Occipital lobe (tissue), 2 donors: ENCODE data around the gene EFCAB13. TPM values are rescaled to one million over a fixed set of nuclear protein-coding genes. Genes with fewer than 3 reads are reported as not detected.

Experiments used
- DNase-seq: peaks from one replicate; lab custom pipeline; 2025; lab: John Stamatoyannopoulos, UW
- total RNA-seq: library from RNA; depleted of rRNA; stranded (reverse); fragments of >200 nt; gene quantifications from one replicate; pipeline ENCODE4 v1.2.3, GENCODE V29; 2014

EFCAB13 gene, protein sequence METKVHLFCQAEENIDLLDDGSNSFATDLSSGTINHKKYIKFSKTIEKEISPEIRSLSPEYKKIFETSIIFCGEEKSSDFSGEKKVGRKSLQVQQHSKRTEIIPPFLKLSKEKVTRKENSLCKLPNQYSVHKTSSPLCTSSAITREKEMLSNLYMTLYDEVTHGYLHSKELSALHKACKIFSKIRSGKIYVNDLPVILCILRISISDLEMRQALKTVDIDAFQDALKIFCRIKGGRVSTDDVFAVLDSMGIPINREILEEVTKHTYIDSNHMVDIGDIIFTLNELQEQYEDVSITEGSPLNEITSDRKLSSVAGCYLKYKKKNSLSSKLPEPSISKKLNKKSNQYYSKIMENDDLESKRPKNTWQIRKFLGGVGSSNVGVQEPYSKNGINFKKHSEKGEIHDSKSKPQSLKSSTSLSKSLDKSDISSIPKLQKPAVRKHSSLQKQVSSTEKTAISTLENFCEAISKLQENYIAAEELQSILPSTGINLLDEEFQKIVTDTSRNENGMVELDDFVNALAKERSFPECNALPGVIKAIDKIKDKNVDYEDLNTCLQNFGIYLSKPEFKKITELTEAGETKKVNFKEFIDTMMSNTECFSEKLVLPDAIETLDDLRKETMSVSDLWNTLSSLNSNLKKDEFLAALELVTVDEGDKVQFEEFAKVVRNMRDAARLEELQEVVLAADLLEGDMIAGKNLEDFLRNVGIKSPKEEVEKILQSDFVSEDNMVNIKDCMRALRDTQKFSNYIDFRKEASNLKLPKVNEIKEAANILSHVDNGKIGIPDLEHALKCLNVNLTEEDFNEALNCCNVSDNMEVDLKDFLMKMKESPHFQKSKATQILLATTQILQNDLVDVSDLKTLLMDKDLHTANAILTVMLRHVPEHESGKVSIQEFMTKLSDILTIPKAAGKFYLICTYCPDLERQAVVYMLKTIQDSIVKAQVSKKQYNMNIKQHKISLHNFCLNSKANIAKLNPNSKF
- total RNA-seq: 16.8 TPM

DNA sequence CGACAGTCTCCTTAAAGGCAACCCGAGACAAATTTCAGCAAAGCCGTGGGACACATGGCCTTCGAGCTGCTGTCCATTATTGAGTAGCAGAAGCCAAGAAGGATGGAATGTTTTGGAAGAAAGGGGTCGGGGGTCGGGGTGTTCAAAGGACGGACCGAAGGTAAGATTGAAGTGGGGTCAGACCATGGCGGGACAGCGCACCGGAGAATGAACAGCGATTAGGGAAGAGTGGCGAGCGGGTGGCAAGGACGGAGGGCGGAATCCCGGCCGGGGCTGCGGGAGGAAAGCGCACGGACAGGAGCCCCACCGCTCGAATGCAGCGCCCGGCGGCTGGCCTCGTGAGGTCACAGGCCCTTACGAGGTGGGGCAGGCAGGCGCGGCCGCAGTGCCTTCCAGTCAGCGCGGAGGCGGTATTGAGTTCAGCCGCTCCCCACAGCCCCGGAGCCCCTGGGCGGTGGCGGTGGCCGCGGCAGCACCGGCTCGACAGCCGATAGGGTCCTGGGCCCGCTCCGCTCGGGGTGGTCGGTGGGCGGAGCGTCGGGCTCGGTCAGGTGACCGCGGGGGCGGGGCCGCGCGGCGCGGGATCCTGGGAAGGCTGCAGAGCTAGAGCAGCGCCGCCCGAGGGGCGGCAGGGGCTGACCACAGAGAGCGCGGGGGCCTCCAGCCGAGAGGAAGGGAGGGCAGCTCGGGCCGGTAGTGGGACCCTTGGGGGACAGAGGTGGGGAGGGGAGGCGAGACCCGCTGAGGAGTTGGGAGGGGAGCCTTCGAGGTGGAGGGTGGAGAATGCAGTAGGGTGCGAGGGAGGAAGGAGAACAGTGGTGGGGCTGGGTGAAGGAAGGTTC lies at the start of gene EFCAB13:
TSS of gene EFCAB13 (plus strand) at position 574 of the 842 bp plus-strand sequence. CDS start 4,399 bp downstream, outside the sequence.
- peak; percentile 26 for DNase-seq

DNA sequence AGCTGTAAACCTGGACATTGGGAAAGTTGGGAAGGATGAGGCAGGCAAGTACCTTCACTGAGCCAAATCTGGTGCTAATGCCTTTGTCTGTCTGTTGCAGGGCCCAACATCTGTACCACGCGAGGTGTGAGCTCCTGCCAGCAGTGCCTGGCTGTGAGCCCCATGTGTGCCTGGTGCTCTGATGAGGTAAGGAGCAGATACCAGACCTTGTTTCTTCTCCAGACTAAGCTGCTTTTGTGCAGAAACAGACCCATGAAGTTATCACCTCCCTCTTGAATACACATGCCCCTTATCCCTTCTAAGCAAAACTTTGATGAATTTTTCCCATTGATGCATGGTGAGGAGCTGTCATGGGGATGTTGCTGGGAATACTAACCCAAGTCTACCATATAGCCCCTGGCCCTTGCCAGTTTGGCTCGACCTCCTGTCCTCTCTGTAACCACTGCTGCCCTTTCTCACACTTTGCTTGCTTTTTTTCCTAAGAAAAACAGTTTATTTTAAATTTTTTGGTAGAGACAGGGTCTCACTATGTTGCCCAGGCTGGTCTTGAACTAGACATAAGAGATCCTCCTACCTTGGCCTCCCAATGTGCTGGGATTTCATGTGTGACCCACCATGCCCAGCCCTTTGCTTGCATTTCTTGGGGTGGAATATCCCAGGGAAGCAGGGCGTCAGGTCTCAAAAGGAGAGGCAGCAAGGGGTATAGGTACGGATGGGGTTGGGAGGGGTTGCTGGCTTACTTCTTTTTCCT lies 49.3 kb upstream of the EFCAB13 start:
- no peak for DNase-seq

DNA sequence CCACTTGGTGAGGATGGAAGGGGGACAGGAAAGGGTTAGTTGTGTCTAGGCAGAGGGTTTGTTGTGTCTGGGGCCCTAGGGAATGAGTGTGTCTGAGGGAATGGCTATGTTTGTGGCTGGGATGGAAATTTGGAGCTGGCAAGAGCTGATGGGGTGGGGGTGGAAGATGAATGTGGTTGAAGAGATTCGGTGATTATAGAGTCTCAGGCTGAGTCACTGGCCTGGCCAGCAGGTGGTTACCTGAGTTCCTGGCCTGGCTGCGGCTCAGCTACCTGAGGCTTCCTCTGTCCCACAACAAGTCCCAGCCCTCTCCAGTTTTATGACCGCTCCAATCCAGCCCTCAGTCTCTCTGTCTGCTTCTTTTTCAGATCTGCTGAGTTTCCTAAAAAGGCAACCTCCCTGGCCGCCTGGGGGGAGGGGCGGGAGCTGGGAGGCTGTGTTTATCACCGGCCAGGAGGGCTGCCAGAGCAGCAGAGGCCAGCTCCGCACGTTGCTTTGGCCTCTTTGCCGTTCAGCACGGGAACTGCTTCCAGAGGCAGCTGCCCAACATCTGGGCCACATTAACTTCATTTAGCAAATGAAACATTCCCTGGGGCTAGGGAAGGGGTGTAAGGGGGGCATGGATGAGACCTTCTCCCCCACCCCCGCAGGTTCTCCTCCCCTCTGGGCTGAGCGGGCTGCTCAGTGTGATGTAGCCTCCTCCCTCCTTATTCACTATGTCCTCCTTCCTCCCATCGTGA lies 48.3 kb upstream of the EFCAB13 start:
- DNase-seq: no peak

DNA sequence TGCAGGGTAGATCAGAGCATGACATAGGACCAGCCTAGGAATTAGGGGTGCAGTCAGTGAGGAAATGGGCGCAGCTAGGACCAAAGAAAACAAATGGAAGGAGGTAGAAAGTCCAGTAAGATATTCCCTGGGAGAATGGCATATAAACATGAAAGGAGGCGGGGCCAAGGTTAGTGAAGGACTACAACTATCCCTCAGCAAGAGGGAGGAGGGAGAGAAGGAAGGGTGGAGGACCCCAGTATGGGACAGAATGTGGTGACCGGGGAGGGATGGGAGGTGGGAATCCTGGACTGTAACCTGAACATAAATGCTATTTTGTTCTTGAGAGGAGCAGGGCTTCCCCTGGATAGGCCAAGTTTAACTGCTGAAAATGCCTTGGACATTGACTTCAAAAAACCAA lies 47.3 kb upstream of the EFCAB13 start:
- DNase-seq: no peak

DNA sequence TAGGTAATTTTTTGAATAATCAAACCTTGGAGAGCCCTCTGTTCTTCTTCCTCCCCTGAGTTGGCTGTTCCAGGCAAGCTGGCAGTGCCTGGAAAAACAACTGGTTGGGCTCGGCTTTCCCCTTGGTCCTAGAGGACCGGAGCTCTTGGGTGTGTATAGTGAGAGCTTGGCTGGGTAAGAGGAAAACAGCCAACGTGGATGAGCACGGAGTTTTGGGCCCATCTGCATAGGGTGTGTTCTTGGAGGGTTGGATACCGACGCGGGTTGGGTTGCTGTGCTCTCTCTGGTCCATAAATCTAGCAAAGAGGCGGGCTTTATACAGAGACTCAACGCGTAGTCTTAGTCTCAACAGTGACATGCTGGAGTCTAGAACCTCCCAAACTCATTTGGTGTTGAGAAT lies 46.9 kb upstream of the EFCAB13 start:
- DNase-seq: no peak

DNA sequence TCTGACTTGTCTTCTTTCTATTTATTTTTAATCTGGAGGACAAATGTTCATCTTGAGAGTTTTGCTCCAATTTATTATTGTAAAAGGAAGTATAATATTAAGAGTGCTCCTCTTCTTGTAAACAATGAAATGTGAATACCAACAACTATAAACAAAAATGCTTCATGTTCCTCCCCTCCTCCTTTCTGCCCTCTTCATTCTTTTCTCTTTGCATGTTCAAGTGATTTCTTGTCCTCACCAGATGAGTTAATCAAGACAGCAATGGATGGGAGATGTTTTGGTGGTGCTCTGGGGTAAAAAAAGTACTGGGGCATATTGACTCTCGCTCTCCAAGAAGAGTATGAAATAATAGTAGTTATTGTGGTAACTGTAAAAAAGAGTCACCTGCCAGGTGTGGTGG lies 45.8 kb upstream of the EFCAB13 start:
- no peak for DNase-seq

DNA sequence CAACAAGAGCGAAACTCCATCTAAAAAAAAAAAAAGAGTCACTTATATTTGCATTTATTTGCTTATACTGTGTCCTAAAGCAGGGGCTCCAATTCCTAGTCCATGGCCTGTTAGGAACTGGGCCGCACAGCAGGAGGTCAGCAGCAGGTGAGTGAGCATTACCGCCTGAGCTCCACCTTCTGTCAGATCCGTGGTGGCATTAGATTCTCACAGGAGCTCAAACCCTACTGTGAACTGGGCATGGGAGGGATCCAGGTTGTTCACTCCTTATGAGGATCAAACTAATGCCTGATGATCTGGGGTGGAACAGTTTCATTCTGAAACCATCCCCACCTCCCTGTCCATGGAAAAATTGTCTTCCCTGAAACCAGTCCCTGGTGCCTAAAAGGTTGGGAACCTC lies 45.2 kb upstream of the EFCAB13 start:
- DNase-seq: no peak

DNA sequence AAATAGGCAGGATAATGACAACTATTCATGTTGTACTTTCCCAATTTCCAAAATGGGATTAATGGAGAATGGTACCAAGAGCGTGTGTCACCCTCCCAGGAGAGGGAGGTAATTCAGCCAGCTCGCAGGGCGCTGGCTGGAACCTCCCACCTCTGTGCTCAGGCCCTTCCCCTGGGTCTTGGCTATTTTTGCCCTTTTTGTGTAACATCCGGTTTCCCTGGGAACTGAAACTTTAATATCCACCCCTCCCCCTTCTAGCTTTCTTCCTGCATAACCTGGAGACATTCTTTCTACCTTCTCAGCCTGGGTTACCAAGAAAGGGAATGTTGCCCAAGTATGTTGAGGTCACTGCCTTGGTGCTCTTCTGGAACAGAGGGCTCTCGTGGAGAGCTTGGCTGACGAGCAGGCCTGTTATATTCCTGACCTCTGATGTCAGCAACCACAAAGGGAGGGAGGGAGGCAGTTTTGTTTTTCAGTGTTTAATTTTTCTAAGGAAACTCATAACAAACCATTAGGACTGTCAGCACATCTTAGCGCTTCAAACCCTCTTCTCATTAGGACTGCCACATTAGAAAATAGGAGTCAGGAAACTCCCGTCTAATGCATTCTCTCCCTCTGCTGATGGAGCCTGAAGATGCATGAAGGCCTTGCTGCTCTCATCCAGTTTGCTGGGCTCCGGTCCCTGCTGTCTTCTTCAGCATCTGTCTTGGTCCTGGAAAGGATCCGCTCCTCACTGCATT lies 44.5 kb upstream of the EFCAB13 start:
- DNase-seq: no peak

DNA sequence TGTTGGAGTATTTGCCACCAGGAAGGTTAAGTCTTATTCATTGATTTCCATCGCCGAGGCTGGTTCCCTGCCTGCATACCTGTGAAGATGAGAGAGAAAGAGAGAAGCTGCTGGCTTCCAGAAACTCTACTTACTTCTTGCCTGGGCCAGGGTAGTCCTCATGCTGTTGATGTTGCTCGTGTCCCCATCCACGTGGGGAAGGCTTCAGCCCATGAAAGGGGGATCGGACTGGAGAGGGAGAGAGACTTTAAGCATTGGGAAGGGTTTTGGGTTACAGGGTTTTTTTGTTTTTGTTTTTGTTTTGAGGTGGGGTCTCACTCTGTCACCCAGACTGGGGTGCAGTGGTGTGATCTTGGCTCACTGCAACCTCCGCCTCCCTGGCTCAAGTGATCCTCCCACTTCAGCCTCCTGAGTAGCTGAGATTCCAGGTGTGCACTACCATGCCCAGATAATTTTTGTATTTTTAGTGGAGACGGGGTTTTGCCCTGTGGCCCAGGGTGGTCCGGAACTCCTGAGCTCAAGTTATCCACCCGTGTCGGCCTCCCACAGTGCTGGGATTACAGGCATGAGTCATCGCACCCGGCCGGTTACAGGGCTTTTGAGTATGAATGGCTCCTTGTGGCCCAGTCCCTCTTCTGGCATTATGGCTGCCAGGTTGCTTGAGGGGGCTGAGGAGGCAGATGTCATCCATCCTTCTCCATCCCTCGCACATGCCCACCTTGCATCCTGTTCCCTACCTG lies 43.5 kb upstream of the EFCAB13 start:
- DNase-seq: no peak

DNA sequence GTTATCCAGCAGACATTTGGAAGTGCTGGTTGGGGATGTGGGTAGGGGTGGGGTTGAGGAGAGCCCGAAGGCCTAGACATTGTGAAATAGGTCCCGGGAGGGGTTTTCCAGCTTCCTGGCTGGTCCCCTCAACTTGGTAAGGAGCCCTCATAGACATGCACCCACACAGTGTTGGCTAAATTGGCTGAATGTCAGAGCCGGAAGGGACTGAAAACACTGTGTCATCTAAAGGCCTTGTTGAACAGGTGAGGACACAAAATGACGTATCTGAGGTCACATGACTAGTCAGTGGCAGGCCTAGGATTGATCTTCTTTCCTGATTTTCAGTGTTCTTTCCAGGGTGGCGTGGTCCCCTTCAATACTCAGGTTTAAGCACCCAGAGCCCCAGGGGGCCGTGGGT lies 42.5 kb upstream of the EFCAB13 start:
- DNase-seq: no peak

DNA sequence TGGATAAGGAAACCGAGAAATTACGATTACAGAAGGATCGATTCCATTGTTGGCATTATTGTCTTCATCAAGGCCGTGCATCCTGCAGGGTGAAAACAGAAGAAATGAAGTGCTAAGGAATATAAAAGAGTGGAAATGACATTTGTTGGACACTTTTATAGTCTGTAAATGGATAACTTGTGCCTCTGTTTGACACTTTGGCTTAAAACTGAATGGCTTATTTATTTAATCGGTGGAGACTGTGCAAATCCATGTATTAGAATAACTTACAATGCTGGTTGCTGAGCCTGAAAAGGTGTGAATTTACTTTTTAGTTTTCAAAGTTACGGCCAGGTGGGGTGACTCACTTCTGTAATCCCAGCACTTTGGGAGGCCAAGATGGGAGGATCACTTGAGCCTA lies 38.8 kb upstream of the EFCAB13 start:
- DNase-seq: no peak

DNA sequence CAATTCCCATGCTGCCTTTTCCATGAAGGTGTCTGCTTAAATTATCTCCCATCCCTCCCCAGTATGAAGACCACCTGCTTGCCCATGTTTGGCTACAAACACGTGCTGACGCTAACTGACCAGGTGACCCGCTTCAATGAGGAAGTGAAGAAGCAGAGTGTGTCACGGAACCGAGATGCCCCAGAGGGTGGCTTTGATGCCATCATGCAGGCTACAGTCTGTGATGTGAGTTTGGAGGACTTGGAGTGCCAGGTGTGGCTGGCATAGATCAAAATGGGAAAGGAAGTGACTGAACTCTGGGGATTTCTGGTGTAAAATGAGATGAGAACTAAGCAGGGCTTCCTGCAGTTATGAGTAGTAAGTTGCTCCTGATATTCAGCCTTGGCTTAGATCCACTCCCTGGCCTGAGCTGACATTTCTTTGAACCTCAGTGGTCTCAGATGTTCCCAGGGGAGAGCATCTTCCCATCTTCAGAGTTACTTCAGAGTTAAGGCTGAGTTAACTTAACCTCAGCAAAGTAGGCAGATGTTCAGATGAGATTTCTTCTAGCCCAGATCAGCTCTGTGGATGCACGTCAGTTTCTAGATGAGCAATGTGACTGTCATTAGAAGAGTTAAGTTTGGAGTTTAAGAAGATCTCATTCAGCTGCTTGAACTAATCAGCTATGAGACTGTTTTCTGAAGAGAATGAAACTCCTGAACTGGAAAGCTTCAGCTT lies 37.4 kb upstream of the EFCAB13 start:
- no peak for DNase-seq

DNA sequence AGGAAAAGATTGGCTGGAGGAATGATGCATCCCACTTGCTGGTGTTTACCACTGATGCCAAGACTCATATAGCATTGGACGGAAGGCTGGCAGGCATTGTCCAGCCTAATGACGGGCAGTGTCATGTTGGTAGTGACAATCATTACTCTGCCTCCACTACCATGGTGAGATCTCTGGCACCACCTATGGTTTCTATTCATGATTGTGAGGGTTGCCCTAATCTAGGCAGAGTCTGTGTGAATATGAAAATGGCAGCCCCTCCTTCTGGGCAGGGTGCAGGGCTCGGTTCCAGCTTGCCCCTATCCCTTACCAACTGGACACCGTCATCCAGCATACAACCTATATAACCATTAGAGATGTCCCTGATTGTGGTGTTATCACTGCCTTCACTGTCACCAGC lies 36.7 kb upstream of the EFCAB13 start:
- DNase-seq: no peak

DNA sequence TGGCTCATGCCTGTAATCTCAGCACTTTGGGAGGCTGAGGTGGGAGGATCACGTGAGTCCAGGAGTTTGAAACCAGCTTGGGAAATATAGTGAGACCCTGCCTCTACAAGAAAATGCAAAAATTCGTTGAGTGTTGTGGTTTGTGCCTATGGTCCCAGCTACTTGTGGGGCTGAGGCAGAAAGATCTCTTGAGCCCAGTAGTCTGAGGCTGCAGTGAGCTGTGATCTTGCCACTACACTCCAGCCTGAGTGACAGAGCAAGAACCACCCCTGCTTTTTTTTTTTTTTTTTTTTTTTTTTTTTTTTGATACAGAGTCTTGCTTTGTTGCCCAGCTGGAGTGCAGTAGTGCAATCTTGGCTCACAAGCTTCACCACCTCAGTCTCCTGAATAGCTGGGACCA lies 36.1 kb upstream of the EFCAB13 start:
- no peak for DNase-seq

DNA sequence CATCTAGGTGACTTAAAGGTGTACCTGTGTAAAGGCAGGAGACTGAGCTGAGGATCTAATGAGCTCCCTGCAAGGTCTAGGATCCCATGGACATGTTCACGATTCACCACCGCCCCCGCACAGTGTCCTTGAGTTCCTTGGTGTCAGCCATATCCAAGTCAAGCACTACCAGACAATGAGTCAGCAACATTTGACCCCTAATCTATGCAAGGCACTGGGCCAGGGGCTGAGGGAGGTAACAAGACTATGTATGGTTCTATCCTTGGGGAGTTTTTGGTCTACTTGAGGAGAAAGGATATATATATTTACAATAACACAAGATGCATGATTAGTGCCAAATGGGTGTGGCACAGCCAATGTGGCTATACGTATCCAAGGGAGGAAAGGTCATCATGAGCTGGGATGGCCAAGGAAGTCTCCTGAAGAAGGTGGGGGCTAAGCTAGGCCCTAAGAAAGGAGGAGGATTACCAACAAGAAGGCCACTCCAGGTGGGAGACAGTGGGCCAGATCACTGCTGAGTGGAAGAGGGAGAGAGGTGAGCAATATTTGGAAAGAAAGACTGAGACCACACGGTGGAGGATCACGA lies 35.1 kb upstream of the EFCAB13 start:
- DNase-seq: no peak

DNA sequence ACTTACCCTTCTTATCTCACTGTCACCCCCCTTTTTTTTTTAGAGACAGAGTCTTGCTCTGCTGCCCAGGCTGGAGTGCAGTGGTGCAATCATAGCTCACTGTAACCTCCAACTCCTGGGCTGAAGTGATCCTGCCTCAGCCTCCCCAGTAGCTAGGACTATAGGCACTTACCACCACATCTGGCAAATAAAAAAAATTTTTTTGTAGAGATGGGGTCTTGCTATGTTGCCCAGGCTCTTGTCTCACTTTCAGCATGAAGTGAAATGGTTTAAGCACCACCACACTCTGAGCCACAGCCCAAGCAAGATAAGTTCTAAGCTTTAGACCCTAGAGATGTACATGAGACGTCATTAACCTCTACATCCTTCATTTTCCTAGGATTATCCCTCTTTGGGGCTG lies 34.5 kb upstream of the EFCAB13 start:
- no peak for DNase-seq

DNA sequence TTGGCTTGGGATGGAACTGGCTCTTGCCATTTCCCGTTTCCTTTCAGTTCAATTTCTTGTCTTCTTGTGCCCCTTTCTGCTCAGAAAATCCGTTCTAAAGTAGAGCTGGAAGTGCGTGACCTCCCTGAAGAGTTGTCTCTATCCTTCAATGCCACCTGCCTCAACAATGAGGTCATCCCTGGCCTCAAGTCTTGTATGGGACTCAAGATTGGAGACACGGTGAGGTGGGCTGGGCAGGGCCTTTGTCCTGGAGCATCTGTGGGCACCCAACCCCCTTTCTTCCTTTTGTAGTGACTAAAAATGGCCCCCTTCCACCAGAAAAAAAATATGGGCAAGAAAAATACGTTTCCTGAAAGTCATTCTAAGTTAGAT lies 32.9 kb upstream of the EFCAB13 start:
- DNase-seq: no peak
